ENCODE results near the gene MRGPRG. TPM values are rescaled to one million over a fixed set of nuclear protein-coding genes. Genes with fewer than 3 reads are reported as not detected.

MRGPRG gene
- total RNA-seq, 4 donors from 2014 or later = not detected

- Histone ChIP-seq H3K36me3 (no peaks in the 10 kb centered on the region), H3K27me3 (peaks cover 0 to 66% (median 0%) of the 10 kb centered on the region in 4 donors), H3K9me3 (no peaks in the 10 kb centered on the region), H3K4me1 (no peaks in the 10 kb centered on the region), H3K4me3 (no peak overlapping the region), H3K27ac (no peak overlapping the region)
- TF ChIP-seq, protein P1, sequence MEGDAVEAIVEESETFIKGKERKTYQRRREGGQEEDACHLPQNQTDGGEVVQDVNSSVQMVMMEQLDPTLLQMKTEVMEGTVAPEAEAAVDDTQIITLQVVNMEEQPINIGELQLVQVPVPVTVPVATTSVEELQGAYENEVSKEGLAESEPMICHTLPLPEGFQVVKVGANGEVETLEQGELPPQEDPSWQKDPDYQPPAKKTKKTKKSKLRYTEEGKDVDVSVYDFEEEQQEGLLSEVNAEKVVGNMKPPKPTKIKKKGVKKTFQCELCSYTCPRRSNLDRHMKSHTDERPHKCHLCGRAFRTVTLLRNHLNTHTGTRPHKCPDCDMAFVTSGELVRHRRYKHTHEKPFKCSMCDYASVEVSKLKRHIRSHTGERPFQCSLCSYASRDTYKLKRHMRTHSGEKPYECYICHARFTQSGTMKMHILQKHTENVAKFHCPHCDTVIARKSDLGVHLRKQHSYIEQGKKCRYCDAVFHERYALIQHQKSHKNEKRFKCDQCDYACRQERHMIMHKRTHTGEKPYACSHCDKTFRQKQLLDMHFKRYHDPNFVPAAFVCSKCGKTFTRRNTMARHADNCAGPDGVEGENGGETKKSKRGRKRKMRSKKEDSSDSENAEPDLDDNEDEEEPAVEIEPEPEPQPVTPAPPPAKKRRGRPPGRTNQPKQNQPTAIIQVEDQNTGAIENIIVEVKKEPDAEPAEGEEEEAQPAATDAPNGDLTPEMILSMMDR (IDR thresholded peaks at IDR 0.05) = no peak
- no peak for TF ChIP-seq POLR2A (IDR thresholded peaks at IDR 0.05)
- WGBS, 2 donors = 44 to 51% methylated on average over 6 of the region's 6 CpGs
- intact Hi-C loops (cut with DNase I) = no loop called here
- no peak for DNase-seq
These were observed 12.9 kb upstream of the MRGPRG start for GRCh38 chr11:3231550-3231850.

DNA sequence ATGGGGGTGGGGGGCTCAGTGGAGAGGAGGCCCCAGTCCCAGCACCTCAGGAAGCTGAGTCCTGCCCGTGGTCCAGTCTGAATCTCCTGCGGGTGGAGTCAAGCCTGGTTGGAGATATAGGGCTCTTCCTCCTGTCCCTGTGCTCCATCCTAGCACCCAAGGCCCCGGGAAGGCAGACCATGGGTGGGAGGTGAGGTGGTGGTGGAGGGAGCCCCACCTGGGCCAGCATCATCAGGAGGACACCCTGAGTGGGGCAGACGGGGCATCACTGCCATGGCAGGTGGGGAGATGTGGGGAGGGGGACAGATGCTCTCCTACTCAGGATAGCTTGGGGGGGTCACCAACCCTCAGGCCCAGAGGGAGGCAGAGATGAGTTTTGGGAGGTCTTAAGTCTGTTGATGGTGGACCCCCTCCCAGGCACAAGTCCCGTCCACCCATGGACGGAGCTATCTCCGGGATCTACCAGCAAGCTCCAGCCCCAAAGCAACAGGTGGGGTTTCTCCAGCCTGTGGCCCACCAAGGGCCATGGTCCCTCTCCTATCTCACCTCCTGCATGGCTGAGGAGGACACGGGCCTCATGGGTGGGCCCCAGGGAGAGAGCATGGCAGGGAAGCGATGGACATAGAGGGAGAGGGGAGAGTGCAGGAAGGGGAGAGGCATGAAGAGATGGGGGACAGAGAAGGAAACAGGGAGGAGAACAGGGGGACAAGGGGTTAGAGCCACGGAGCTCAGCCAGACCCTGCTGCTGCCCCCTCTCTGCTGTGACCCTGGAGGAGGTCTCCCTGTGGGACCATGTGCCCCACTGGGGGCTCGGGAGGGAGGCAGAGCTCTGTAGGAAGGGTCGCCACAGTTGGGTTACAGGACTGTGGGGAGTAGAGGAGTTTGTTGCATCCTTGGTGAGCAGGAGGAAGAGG, 12.3 kb upstream of the MRGPRG start:
- no peak for DNase-seq
- Histone ChIP-seq H3K27me3 (peaks cover 0 to 66% (median 0%) of the 10 kb centered on the region in 4 donors), H3K36me3 (no peaks in the 10 kb centered on the region), H3K4me1 (no peaks in the 10 kb centered on the region), H3K4me3 (no peak overlapping the region), H3K9me3 (no peaks in the 10 kb centered on the region), H3K27ac (no peak overlapping the region)
- TF ChIP-seq POLR2A (IDR thresholded peaks at IDR 0.05) = no peak
- TF ChIP-seq, protein P1 (IDR thresholded peaks at IDR 0.05) = no peak
- intact Hi-C loops (cut with DNase I) = no loop called here
- WGBS, 2 donors = 50 to 65% methylated on average over 5 to 8 of the region's 12 CpGs

DNA sequence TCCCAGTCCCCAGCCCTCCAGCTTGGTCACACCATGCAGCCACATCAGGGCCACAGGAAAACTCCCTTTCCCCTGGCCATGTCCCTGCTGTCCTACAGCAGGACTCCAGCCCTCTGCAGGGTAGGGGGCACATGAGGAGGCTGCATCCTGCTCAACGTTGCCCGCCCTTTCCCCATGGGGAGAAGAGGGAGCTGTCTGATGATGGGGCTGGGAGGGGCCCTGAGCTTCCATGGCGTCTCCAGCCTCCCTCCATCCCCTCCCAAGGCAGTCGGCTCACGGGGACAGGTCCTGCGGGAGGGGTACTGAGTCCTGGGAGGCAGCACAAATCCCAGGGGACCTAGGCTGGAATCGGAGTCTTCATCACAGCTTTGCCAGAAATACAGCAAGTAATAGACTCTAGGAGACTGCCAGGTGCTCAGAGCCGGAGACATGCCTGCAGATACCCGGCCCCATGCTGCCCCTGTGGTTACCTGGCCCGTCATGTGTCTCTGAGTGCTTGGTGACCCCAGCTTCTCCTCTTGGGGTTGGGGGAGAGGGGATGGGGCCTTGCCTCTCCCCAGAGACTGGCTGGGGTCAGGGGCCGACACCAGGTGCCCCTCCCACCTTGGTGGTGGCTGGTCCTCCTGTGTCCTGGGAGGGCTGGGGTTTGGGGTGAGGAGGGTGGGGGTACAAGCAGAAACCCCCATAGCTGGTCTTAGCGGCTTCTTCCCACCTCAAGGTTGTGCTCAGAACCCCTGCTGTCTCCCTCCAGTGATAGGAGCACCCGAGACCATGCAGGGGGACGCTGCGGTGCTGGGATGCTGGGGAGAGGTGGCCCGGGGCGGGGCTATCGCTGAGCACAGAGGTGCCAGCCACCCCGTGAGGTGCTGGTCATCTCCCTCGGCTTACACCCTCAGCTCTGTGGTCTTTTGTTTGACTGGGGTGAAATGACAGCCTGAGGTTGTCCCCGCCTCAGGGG, 11.3 kb upstream of the MRGPRG start:
- no peak overlapping the region for H3K27ac ChIP-seq
- no peaks in the 10 kb centered on the region for H3K36me3 ChIP-seq
- no peaks in the 10 kb centered on the region for H3K4me1 ChIP-seq
- H3K27me3 ChIP-seq = peaks cover 0 to 76% (median 0%) of the 10 kb centered on the region in 4 donors
- intact Hi-C loops (cut with DNase I) = no loop called here
- TF ChIP-seq, protein P1 (IDR thresholded peaks at IDR 0.05) = no peak
- TF ChIP-seq POLR2A (IDR thresholded peaks at IDR 0.05) = no peak
- H3K4me3 ChIP-seq = no peak overlapping the region
- no peak for DNase-seq
- H3K9me3 ChIP-seq = no peaks in the 10 kb centered on the region
- WGBS, 2 donors = 74% methylated on average over 7 of the region's 21 CpGs; no CpG with 5 or more reads in 1 of the 2 donors

- no peaks in the 10 kb centered on the region for H3K9me3 ChIP-seq
- H3K27me3 ChIP-seq = peaks cover 0 to 80% (median 0%) of the 10 kb centered on the region in 4 donors
- TF ChIP-seq POLR2A (IDR thresholded peaks at IDR 0.05) = no peak
- TF ChIP-seq, protein P1 (IDR thresholded peaks at IDR 0.05) = no peak
- DNase-seq = no peak
- no peak overlapping the region for H3K4me3 ChIP-seq
- H3K36me3 ChIP-seq = no peaks in the 10 kb centered on the region
- H3K27ac ChIP-seq = no peak overlapping the region
- intact Hi-C loops (cut with DNase I) = no loop called here
- 61 to 83% methylated on average over 6 to 17 of the region's 23 CpGs for WGBS, 2 donors
- no peaks in the 10 kb centered on the region for H3K4me1 ChIP-seq
These were observed 9.8 kb upstream of the MRGPRG start for GRCh38 chr11:3228445-3228829.
